SK-N-SH treated with all-trans-retinoic acid at 6 μM for 48 hours (cell line): ENCODE data around the gene SPACDR.
"Not testable (repeated sequence)": the region's sequence is repeated elsewhere in the genome, so short reads cannot be mapped to it uniquely, and the experiment has no call there.

Experiments
- ATAC-seq: fragments of 200-7000 bp; cut with Tn5 transposase; 3 replicates; pipeline ENCODE4 v1.9.1; 2020; ENCODE audit warnings: mild to moderate bottlenecking, moderate library complexity
- ARNTL ChIP-seq: fragments of 450-650 bp; formaldehyde crosslinking; IDR thresholded peaks from 2 replicates; pipeline ENCODE4 v1.5.0; 2020; ENCODE audit warnings: low read depth, mild to moderate bottlenecking, moderate library complexity, borderline replicate concordance
- BACH2 ChIP-seq: fragments of 250-450 bp; sonication (Bioruptor Pico); IDR thresholded peaks from 2 replicates; pipeline ENCODE4 v1.9.0; 2021; ENCODE audit warnings: mild to moderate bottlenecking, borderline replicate concordance
- CREB5 ChIP-seq: fragments of 250-450 bp; sonication (Bioruptor Pico); IDR thresholded peaks from 2 replicates; pipeline ENCODE4 v1.5.1; 2020; ENCODE audit warnings: low read depth, mild to moderate bottlenecking, moderate library complexity
- CSDC2 ChIP-seq: fragments of 250-450 bp; sonication (Bioruptor Pico); IDR thresholded peaks from 2 replicates; pipeline ENCODE4 v1.5.0; 2020; ENCODE audit warnings: mild to moderate bottlenecking, moderate library complexity
- GLIS3 ChIP-seq: fragments of 250-450 bp; sonication (Bioruptor Pico); IDR thresholded peaks from 2 replicates; pipeline ENCODE4 v1.5.0; 2020; ENCODE audit warnings: mild to moderate bottlenecking, moderate library complexity
- ISL1 ChIP-seq: fragments of 250-450 bp; sonication (Bioruptor Pico); IDR thresholded peaks from 2 replicates; pipeline ENCODE4 v2.1.2; 2022; ENCODE audit warnings: mild to moderate bottlenecking, moderate library complexity
- OSR1 ChIP-seq: fragments of 250-450 bp; sonication (Bioruptor Pico); IDR thresholded peaks from 2 replicates; pipeline ENCODE4 v1.8.0; 2022; ENCODE audit warnings: moderate library complexity, mild to moderate bottlenecking, inconsistent platforms
- PATZ1 ChIP-seq: fragments of 250-450 bp; sonication (Bioruptor Pico); IDR thresholded peaks from 2 replicates; pipeline ENCODE4 v1.8.0; 2020; ENCODE audit warnings: mild to moderate bottlenecking, moderate library complexity, borderline replicate concordance
- POU6F1 ChIP-seq: fragments of 250-450 bp; sonication (Bioruptor Pico); IDR thresholded peaks from 2 replicates; pipeline ENCODE4 v1.8.0; 2021; ENCODE audit warnings: low read depth, mild to moderate bottlenecking, moderate library complexity, borderline replicate concordance
- RARB ChIP-seq: fragments of 250-450 bp; sonication (Bioruptor Pico); IDR thresholded peaks from 2 replicates; pipeline ENCODE4 v1.8.0; 2021; ENCODE audit warnings: mild to moderate bottlenecking, moderate library complexity
- SNAI2 ChIP-seq: fragments of 250-450 bp; sonication (Bioruptor Pico); IDR thresholded peaks from 2 replicates; pipeline ENCODE4 v1.5.0; 2020; ENCODE audit warnings: mild to moderate bottlenecking, moderate library complexity
- TCF4 ChIP-seq: fragments of 250-450 bp; sonication (Bioruptor Pico); IDR thresholded peaks from 2 replicates; pipeline ENCODE4 v1.8.0; 2021; ENCODE audit warnings: mild to moderate bottlenecking, moderate library complexity, borderline replicate concordance
- TSHZ2 ChIP-seq: fragments of 250-450 bp; sonication (Bioruptor Pico); IDR thresholded peaks from 2 replicates; pipeline ENCODE4 v1.5.0; 2020; ENCODE audit warnings: mild to moderate bottlenecking, moderate library complexity
- ZC3H10 ChIP-seq: fragments of 250-450 bp; sonication (Bioruptor Pico); IDR thresholded peaks from 2 replicates; pipeline ENCODE4 v1.5.1; 2021; ENCODE audit warnings: mild to moderate bottlenecking, moderate library complexity
- ZFP3 ChIP-seq: fragments of 250-450 bp; sonication (Bioruptor Pico); IDR thresholded peaks from 2 replicates; pipeline ENCODE4 v1.5.0; 2020; ENCODE audit warnings: mild to moderate bottlenecking, moderate library complexity
- ZNF565 ChIP-seq: fragments of 450-650 bp; formaldehyde crosslinking; conservative IDR thresholded peaks from 2 replicates; pipeline ENCODE4 v1.5.0; 2020; ENCODE audit warnings: low read depth, mild to moderate bottlenecking, moderate library complexity
- ZNF70 ChIP-seq: fragments of 450-650 bp; formaldehyde crosslinking; IDR thresholded peaks from 2 replicates; pipeline ENCODE4 v1.5.0; 2020; ENCODE audit warnings: mild to moderate bottlenecking, moderate library complexity
- ZNF8 ChIP-seq: fragments of 450-650 bp; formaldehyde crosslinking; IDR thresholded peaks from 2 replicates; pipeline ENCODE4 v1.5.0; 2020; ENCODE audit warnings: mild to moderate bottlenecking, moderate library complexity

SPACDR gene

GRCh38 chr7:100449190-100449795 lies 14.8 kb downstream of the SPACDR start (continued):
- no peak for TF ChIP-seq PATZ1
- no peak for TF ChIP-seq RARB
- TF ChIP-seq ISL1 (CRISPR knock-in tag) = no peak
- TF ChIP-seq ZNF565 (CRISPR knock-in tag) = no peak
- TF ChIP-seq SNAI2 = no peak
- TF ChIP-seq ZNF70 (CRISPR knock-in tag) = no peak
- no peak for TF ChIP-seq TCF4 (CRISPR knock-in tag)

GRCh38 chr7:100447363-100447762 lies 16.7 kb downstream of the SPACDR start:
- ATAC-seq = not testable (repeated sequence)

GRCh38 chr7:100446040-100446439 lies 18.0 kb downstream of the SPACDR start:
- TF ChIP-seq TSHZ2 (CRISPR knock-in tag) (no peak), ZNF70 (CRISPR knock-in tag) (no peak), CSDC2 (no peak), ARNTL (no peak), GLIS3 (CRISPR knock-in tag) (no peak), SNAI2 (no peak), ZFP3 (no peak), PATZ1 (no peak), ZNF565 (CRISPR knock-in tag) (no peak), OSR1 (CRISPR knock-in tag) (no peak), BACH2 (CRISPR knock-in tag) (no peak), POU6F1 (CRISPR knock-in tag) (no peak), ZNF8 (CRISPR knock-in tag) (no peak), ZC3H10 (CRISPR knock-in tag) (no peak), CREB5 (no peak), RARB (no peak)
- ATAC-seq = 0 out of 3 replicates have a peak, but pooled peaks have one; percentile 7
